K562 (cell line): ENCODE measurements around the gene PLCD1. TPM values are rescaled to one million over a fixed set of nuclear protein-coding genes. Genes with fewer than 3 reads are reported as not detected.

Experiments used
- BMI1 ChIP-seq: fragments of 150-350 bp; IDR thresholded peaks from 2 replicates; pipeline ENCODE4 v1.6.1; 2014; ENCODE audit warnings: low read length
- CREB5 ChIP-seq: fragments of 250-450 bp; sonication (Bioruptor Pico); IDR thresholded peaks from 2 replicates; pipeline ENCODE4 v1.5.0; 2020; ENCODE audit warnings: mild to moderate bottlenecking
- EGR1 ChIP-seq: fragments of 450-650 bp; conservative IDR thresholded peaks from 2 replicates; pipeline ENCODE4 v1.6.1; 2017; ENCODE audit warnings: mild to moderate bottlenecking
- EP300 ChIP-seq: IDR thresholded peaks from 2 replicates; pipeline ENCODE4 v1.6.1; 2012; ENCODE audit warnings: low read length, improper control_type of control experiment
- ETV6 ChIP-seq, 3 experiments: fragments of 150-350 bp in 1 of 3; sonication (generic) in 1 of 3; formaldehyde crosslinking in 1 of 3; IDR thresholded peaks; 2 replicates each; pipeline versions ENCODE4 v1.6.1 to v1.8.0; 2014 to 2022; ENCODE audit warnings: borderline replicate concordance in 2 of 3, low read depth in 2 of 3, antibody characterized with exemption in 1 of 3, low read length in 1 of 3, mild to moderate bottlenecking in 1 of 3, missing genetic modification reagents in 1 of 3
- IRF2 ChIP-seq: sonication (generic); formaldehyde crosslinking; IDR thresholded peaks from 2 replicates; pipeline ENCODE4 v1.8.1; 2022; ENCODE audit warnings: mild to moderate bottlenecking, missing genetic modification reagents
- NFYB ChIP-seq: IDR thresholded peaks from 2 replicates; pipeline ENCODE4 v1.6.1; 2011; ENCODE audit warnings: mild to moderate bottlenecking, moderate library complexity; ENCODE audit not compliant: insufficient read length; ENCODE audit errors: extremely low read depth
- NR1H2 ChIP-seq: sonication (generic); formaldehyde crosslinking; IDR thresholded peaks from 2 replicates; pipeline ENCODE4 v1.4.0; 2020; ENCODE audit warnings: mild to moderate bottlenecking, missing genetic modification reagents
- PHF8 ChIP-seq: fragments of 200-600 bp; sonication (generic); IDR thresholded peaks from 2 replicates; pipeline ENCODE4 v1.6.1; 2012; ENCODE audit warnings: mixed run types, mild to moderate bottlenecking, inconsistent platforms, low read length, moderate library complexity, borderline replicate concordance
- POU5F1 ChIP-seq: fragments of 150-350 bp; IDR thresholded peaks from 2 replicates; pipeline ENCODE4 v1.6.1; 2014; ENCODE audit warnings: borderline replicate concordance, low read length, low read depth, mild to moderate bottlenecking; ENCODE audit not compliant: partially characterized antibody
- PTRF ChIP-seq: fragments of 450-650 bp; IDR thresholded peaks from 2 replicates; pipeline ENCODE4 v1.6.1; 2016; ENCODE audit warnings: mild to moderate bottlenecking, missing genetic modification characterization, missing compliant biosample characterization
- RBBP5 ChIP-seq: fragments of 200-600 bp; sonication (generic); IDR thresholded peaks from 2 replicates; pipeline ENCODE4 v1.6.1; 2012; ENCODE audit warnings: borderline replicate concordance, mild to moderate bottlenecking, low read length, control low read depth, inconsistent platforms; ENCODE audit not compliant: insufficient read depth, poor library complexity, severe bottlenecking
- TRIM24 ChIP-seq, 2 experiments: fragments of 450-650 bp; IDR thresholded peaks; 2 replicates each; pipeline ENCODE4 v1.6.1; 2016
- XRCC4 ChIP-seq: IDR thresholded peaks from one replicate; pipeline ENCODE4 v1.6.1; 2011; ENCODE audit not compliant: insufficient read depth, insufficient read length; ENCODE audit errors: extremely low read depth
- ZC3H11A ChIP-seq: IDR thresholded peaks from 2 replicates; pipeline ENCODE4 v1.6.1; 2012; ENCODE audit warnings: low read depth, low read length, improper control_type of control experiment
- ZHX1 ChIP-seq: fragments of 150-350 bp; conservative IDR thresholded peaks from 2 replicates; pipeline ENCODE4 v1.6.1; 2014; ENCODE audit warnings: low read length
- ZNF134 ChIP-seq: fragments of 250-450 bp; sonication (Bioruptor Pico); conservative IDR thresholded peaks from 2 replicates; pipeline ENCODE4 v1.4.0; 2020
- ZNF431 ChIP-seq: sonication (generic); formaldehyde crosslinking; IDR thresholded peaks from 2 replicates; pipeline ENCODE4 v1.8.0; 2022; ENCODE audit warnings: mild to moderate bottlenecking, missing genetic modification reagents
- ZNF717 ChIP-seq: fragments of 250-450 bp; sonication (Bioruptor Pico); IDR thresholded peaks from 2 replicates; pipeline ENCODE4 v1.5.0; 2021
- polyA plus RNA-seq, 8 experiments: library from polyadenylated mRNA; depleted of rRNA in 4 of 8; stranded (reverse) in 5 of 8; unstranded in 3 of 8; fragments of >200 nt; fragmentation: Nextera tagmentation in 2 of 8; fragmentation: Illumina TruSeq in 1 of 8; extraction: Ambion mirVana in 2 of 8; extraction: Trizol in 1 of 8; gene quantifications; 2 replicates each; pipeline versions ENCODE4 v1.2.1 to v1.2.3, GENCODE V29; 2011 to 2014; ENCODE audit warnings: inconsistent platforms in 1 of 8, missing spikeins in 1 of 8
- total RNA-seq, 7 experiments: library from RNA; depleted of rRNA in 6 of 7; stranded (reverse); fragments of >200 nt in 6 of 7; fragmentation: Illumina TruSeq in 2 of 7; extraction: Trizol in 2 of 7; gene quantifications; 2 replicates each; pipeline versions ENCODE4 v1.2.1 to v1.2.3, GENCODE V29; 2011 to 2021; ENCODE audit warnings: low replicate concordance in 1 of 7
- TF ChIP-seq, protein P1 (sequence below): fragments of 450-650 bp; formaldehyde crosslinking; conservative IDR thresholded peaks from 2 replicates; pipeline ENCODE4 v1.4.0; 2022; ENCODE audit warnings: mild to moderate bottlenecking, missing genetic modification characterization
- TF ChIP-seq, protein P2 (sequence below): sonication (generic); formaldehyde crosslinking; IDR thresholded peaks from 2 replicates; pipeline ENCODE4 v1.8.1; 2023; ENCODE audit warnings: mild to moderate bottlenecking, missing genetic modification reagents

PLCD1 gene
- total and polyA plus RNA-seq, 9 of the 15 experiments (the other 6 are each of a cell fraction or from before 2014, with no cell fraction given), result 5.4 to 209 (median 116) TPM

GRCh38 chr3:38018296-38019266 is 10.9 kb downstream of the PLCD1 start (continued):
- TF ChIP-seq ZC3H11A (no peak), XRCC4 (no peak), NR1H2 (CRISPR knock-in tag) (no peak), BMI1 (no peak), ZNF134 (CRISPR knock-in tag) (no peak), ZNF431 (CRISPR knock-in tag) (no peak), IRF2 (no peak), ETV6 (IDR thresholded peaks at IDR 0.05; ENCODE audit: borderline replicate concordance in 1 of 2, low read depth in 2 of 2, low read length in 1 of 2) (no peak), ETV6 (CRISPR knock-in tag; IDR thresholded peaks at IDR 0.05; ENCODE audit: borderline replicate concordance) (no peak), TRIM24 (IDR thresholded peaks at IDR 0.05) (no peak), ZNF717 (CRISPR knock-in tag) (no peak), ZHX1 (no peak), PTRF (no peak), NFYB (peak; percentile 74), CREB5 (no peak), EP300 (peak; percentile 55; the same call in 1 of the 2 replicates), PHF8 (peak; percentile 44; the same call in 1 of the 2 replicates), EGR1 (peak; percentile 76), POU5F1 (no peak), RBBP5 (no peak)
- TF ChIP-seq, protein P1, sequence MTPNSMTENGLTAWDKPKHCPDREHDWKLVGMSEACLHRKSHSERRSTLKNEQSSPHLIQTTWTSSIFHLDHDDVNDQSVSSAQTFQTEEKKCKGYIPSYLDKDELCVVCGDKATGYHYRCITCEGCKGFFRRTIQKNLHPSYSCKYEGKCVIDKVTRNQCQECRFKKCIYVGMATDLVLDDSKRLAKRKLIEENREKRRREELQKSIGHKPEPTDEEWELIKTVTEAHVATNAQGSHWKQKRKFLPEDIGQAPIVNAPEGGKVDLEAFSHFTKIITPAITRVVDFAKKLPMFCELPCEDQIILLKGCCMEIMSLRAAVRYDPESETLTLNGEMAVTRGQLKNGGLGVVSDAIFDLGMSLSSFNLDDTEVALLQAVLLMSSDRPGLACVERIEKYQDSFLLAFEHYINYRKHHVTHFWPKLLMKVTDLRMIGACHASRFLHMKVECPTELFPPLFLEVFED, result no peak
- TF ChIP-seq, protein P2, sequence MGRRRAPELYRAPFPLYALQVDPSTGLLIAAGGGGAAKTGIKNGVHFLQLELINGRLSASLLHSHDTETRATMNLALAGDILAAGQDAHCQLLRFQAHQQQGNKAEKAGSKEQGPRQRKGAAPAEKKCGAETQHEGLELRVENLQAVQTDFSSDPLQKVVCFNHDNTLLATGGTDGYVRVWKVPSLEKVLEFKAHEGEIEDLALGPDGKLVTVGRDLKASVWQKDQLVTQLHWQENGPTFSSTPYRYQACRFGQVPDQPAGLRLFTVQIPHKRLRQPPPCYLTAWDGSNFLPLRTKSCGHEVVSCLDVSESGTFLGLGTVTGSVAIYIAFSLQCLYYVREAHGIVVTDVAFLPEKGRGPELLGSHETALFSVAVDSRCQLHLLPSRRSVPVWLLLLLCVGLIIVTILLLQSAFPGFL (CRISPR knock-in tag), result no peak
